Suprapubic skin (tissue), 4 donors: Measurements from ENCODE around the gene SAMD8. TPM values are rescaled to one million over a fixed set of nuclear protein-coding genes. Genes with fewer than 3 reads are reported as not detected.

Experiments
- DNase-seq, 2 donors: peaks; one replicate each; pipeline ENCODE4 v3.0.0-alpha.2; 2019; ENCODE audit warnings: low spot score in 2 of 2
- H3K27ac ChIP-seq: fragments of 200-600 bp; sonication (generic); one replicate; pipeline ENCODE4 v1.5.1; 2019
- H3K27me3 ChIP-seq: fragments of 200-600 bp; sonication (generic); one replicate; pipeline ENCODE4 v1.5.1; 2019
- H3K36me3 ChIP-seq: fragments of 200-600 bp; sonication (generic); one replicate; pipeline ENCODE4 v1.5.1; 2019
- H3K4me1 ChIP-seq: fragments of 200-600 bp; sonication (generic); one replicate; pipeline ENCODE4 v1.5.1; 2019
- H3K4me3 ChIP-seq: fragments of 200-600 bp; sonication (generic); one replicate; pipeline ENCODE4 v1.5.1; 2019; ENCODE audit warnings: mild to moderate bottlenecking
- H3K9me3 ChIP-seq: fragments of 200-600 bp; sonication (generic); one replicate; pipeline ENCODE4 v1.5.1; 2019
- CTCF ChIP-seq, 2 donors: fragments of 200-600 bp in 1 of 2; fragments of 450-650 bp in 1 of 2; sonication (generic) in 1 of 2; IDR thresholded peaks; one replicate each; pipeline ENCODE4 v1.5.1; 2016 to 2019; ENCODE audit warnings: antibody characterized with exemption in 2 of 2, mild to moderate bottlenecking in 1 of 2, moderate library complexity in 1 of 2
- EP300 ChIP-seq: sonication (generic); formaldehyde crosslinking; IDR thresholded peaks from one replicate; pipeline ENCODE4 v1.6.1; 2017; ENCODE audit warnings: antibody characterized with exemption
- POLR2A ChIP-seq, 2 donors: fragments of 450-650 bp; IDR thresholded peaks; one replicate each; pipeline ENCODE4 v1.6.1; 2017; ENCODE audit warnings: antibody characterized with exemption in 2 of 2, mild to moderate bottlenecking in 2 of 2, moderate library complexity in 2 of 2
- POLR2AphosphoS5 ChIP-seq, 3 donors: sonication (generic); formaldehyde crosslinking; IDR thresholded peaks; one replicate each; pipeline ENCODE4 v1.6.1; 2017; ENCODE audit warnings: antibody characterized with exemption in 3 of 3
- WGBS: methylation state at CpG from one replicate; pipeline ENCODE4 v1.1.5; 2018; 5-methylcytosine and 5-hydroxymethylcytosine counted together
- total RNA-seq, 4 donors: library from RNA; depleted of rRNA; stranded (reverse); fragments of >200 nt; gene quantifications; one replicate each; pipeline ENCODE4 v1.1.0, GENCODE V29; 2016

Gene SAMD8
- total RNA-seq, 4 donors from 2014 or later, result 20.3 to 29.1 (median 22.8) TPM

- 83% methylated on average over 16 of the region's 25 CpGs for WGBS
- no peaks in the 10 kb centered on the region for H3K9me3 ChIP-seq
- TF ChIP-seq POLR2AphosphoS5 (IDR thresholded peaks at IDR 0.05) (no peak), EP300 (no peak), POLR2A (IDR thresholded peaks at IDR 0.05) (no peak), CTCF (IDR thresholded peaks at IDR 0.05) (no peak)
- peak overlapping the region; percentile 12 for H3K27ac ChIP-seq
- no peaks in the 10 kb centered on the region for H3K36me3 ChIP-seq
- H3K27me3 ChIP-seq, result no peaks in the 10 kb centered on the region
- peak; percentile 59 to 69 for DNase-seq
- H3K4me3 ChIP-seq, result no peak overlapping the region
- H3K4me1 ChIP-seq, result peaks cover 31% of the 10 kb centered on the region
These were observed 3.4 kb upstream of the SAMD8 start for GRCh38 chr10:75107756-75108683.

DNA sequence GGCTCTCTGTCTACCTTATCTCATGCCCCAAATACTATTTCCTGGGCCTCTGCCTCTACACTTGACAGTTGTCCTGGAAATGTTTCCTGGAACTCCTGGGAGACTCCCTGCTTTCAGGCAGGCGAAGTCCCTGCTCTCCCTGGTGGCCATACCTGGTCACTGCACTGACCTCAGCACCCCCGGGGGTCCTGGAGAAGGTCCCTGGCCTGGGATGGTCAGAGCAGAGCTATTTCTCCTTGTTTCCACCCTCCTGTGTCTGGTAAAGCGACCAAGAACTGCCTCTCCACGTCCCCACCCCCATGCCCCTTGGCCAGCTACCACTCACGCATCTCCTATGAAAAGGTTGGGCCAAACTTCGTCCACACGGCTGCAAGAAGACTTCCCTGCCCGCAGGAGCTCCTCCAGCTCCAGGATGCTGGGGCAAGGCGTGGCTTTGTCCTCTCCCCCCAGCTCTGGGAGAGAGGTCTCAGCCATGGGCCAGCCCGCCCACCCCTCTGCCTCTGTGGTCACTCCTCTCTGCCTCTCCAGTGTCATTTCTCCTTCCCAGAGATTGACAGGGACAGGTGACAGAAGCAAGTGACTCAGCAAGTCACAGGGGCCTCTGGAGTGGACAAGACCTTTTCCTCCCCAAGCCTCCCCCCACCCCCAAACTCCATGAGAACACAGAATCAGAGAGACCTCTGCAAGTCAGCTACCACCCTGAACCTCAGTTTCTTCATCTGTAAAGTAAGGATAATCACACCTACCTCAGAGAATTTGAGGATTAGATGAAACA is 2.6 kb upstream of the SAMD8 start:
- peaks cover 28% of the 10 kb centered on the region for H3K4me1 ChIP-seq
- H3K9me3 ChIP-seq, result no peaks in the 10 kb centered on the region
- peak; percentile 59 to 70 for DNase-seq
- H3K36me3 ChIP-seq, result no peaks in the 10 kb centered on the region
- WGBS, result 75% methylated on average over 10 of the region's 10 CpGs
- peak overlapping the region; percentile 12 for H3K27ac ChIP-seq
- no peak for TF ChIP-seq POLR2A (IDR thresholded peaks at IDR 0.05)
- peak in 1 of 2 donors; percentile 42 for TF ChIP-seq CTCF (IDR thresholded peaks at IDR 0.05)
- H3K4me3 ChIP-seq, result no peak overlapping the region
- H3K27me3 ChIP-seq, result no peaks in the 10 kb centered on the region

DNA sequence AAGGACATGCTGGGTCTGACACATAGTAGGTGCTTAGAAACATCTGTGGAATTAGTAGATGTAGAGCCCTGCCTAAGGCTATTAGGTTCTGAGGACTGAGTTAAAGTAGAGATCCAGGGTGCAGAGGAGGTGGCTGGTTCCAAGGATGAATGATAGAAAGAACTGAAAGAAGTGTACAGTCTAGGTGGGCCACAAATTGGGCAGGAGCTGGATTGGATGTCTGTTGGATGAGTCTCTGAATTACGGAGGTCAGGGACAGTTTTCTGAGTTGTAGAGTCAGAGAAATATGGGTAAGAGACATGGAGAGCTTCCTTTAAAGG is 2.0 kb upstream of the SAMD8 start:
- Histone ChIP-seq H3K27me3 (no peaks in the 10 kb centered on the region), H3K4me3 (no peak overlapping the region), H3K27ac (no peak overlapping the region), H3K9me3 (no peaks in the 10 kb centered on the region), H3K4me1 (peaks cover 28% of the 10 kb centered on the region), H3K36me3 (no peaks in the 10 kb centered on the region)
- no peak for TF ChIP-seq POLR2AphosphoS5 (IDR thresholded peaks at IDR 0.05)
- peak; percentile 13 to 21 for DNase-seq
- 65% methylated on average over 1 of the region's 1 CpG for WGBS

DNA sequence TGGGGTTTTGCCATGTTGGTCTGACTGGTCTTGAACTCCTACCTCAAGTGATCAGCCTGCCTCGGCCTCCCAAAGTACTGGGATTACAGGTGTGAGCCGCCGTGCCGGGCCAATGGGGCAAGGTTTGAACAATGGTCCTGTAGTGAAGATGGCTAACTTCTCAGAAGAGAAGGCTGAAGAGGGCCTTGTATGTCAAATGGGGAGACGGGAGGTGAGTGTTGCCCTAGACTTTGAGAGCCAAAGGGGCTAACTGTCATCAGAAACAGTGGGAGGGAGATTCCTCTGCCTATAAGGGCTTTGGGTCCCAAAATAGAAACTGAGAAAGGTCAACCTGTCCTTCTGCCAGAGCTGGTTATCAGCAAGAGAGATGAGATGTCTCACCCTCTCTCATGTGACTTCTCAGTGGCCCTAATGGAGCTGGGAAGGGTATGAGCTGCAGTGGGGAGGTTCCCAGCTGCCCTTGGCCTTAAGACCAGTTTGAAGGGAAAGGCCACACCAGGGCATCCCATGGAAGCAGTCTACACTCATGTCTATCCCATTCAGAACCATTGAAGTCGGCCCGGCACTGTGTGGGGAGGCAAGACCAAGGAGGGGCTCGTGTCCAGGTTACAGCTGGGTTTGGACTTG is 1.3 kb upstream of the SAMD8 start:
- Histone ChIP-seq H3K36me3 (no peaks in the 10 kb centered on the region), H3K4me1 (peaks cover 29% of the 10 kb centered on the region), H3K4me3 (no peak overlapping the region), H3K27ac (no peak overlapping the region), H3K27me3 (no peaks in the 10 kb centered on the region), H3K9me3 (no peaks in the 10 kb centered on the region)
- TF ChIP-seq EP300, result no peak
- no peak for TF ChIP-seq CTCF (IDR thresholded peaks at IDR 0.05)
- TF ChIP-seq POLR2AphosphoS5 (IDR thresholded peaks at IDR 0.05), result no peak
- DNase-seq, result peak; percentile 67 to 75
- WGBS, result 97% methylated on average over 8 of the region's 8 CpGs

- H3K4me1 ChIP-seq, result peaks cover 41% of the 10 kb centered on the region
- WGBS, result under 1% methylated on average over 23 of the region's 23 CpGs
- no peaks in the 10 kb centered on the region for H3K36me3 ChIP-seq
These were observed 637 bp downstream of the SAMD8 start for GRCh38 chr10:75111907-75112679.

More at GRCh38 chr10:75111907-75112679, 637 bp downstream of the SAMD8 start:
- Histone ChIP-seq H3K27ac (peak overlapping the region; percentile 97), H3K27me3 (no peaks in the 10 kb centered on the region), H3K9me3 (no peaks in the 10 kb centered on the region), H3K4me3 (peak overlapping the region; percentile 80)
- peak; percentile 83 to 86 for DNase-seq
- TF ChIP-seq CTCF (IDR thresholded peaks at IDR 0.05) (no peak), POLR2AphosphoS5 (IDR thresholded peaks at IDR 0.05) (no peak), EP300 (no peak), POLR2A (IDR thresholded peaks at IDR 0.05) (no peak)
